Pancreas (tissue), 10 donors: ENCODE results near the gene PALLD. TPM values are rescaled to one million over a fixed set of nuclear protein-coding genes. Genes with fewer than 3 reads are reported as not detected.

Source experiments
- ATAC-seq, 4 donors: fragments of 200-7000 bp; cut with Tn5 transposase; one replicate each; pipeline versions ENCODE4 v1.8.0 to v1.9.1; 2020; ENCODE audit warnings: mild to moderate bottlenecking in 4 of 4, moderate library complexity in 4 of 4
- DNase-seq, 6 donors: peaks; one replicate each; pipeline ENCODE4 v3.0.0-alpha.2; 2020
- FAIRE-seq: peaks from 2 replicates; lab custom pipeline; 2012; peaks lifted over from hg19 to GRCh38; lab: Jason Lieb, UNC
- H3K27ac ChIP-seq, 4 donors: fragments of 200-600 bp; sonication (generic); 1 replicate in 3 of 4; 2 replicates in 1 of 4; pipeline versions ENCODE4 v1.5.0 to v1.8.0; 2020
- H3K27me3 ChIP-seq, 4 donors: fragments of 200-600 bp; one replicate each; pipeline ENCODE4 v1.8.0; 2021
- H3K36me3 ChIP-seq, 3 donors: fragments of 200-600 bp; sonication (generic) in 1 of 3; one replicate each; pipeline versions ENCODE4 v1.5.0 to v1.8.0; 2020 to 2021
- H3K4me1 ChIP-seq, 3 donors: fragments of 200-600 bp; one replicate each; pipeline ENCODE4 v1.8.0; 2021
- H3K4me3 ChIP-seq, 4 donors: fragments of 200-600 bp; sonication (generic) in 2 of 4; one replicate each; pipeline versions ENCODE4 v1.5.0 to v1.8.0; 2020 to 2021
- H3K9me3 ChIP-seq, 4 donors: fragments of 200-600 bp; one replicate each; pipeline ENCODE4 v1.8.0; 2021
- CTCF ChIP-seq, 4 donors: fragments of 200-600 bp; sonication (generic) in 3 of 4; IDR thresholded peaks; one replicate each; pipeline versions ENCODE4 v1.5.0 to v1.8.0; 2021; ENCODE audit warnings: antibody characterized with exemption in 4 of 4
- WGBS, 2 donors: extraction: QIAGEN DNeasy Blood & Tissue Kit; methylation state at CpG; one replicate each; pipeline ENCODE4 v1.1.7; 2013; 5-methylcytosine and 5-hydroxymethylcytosine counted together
- intact Hi-C, 3 donors: fragments of 100-400 bp; cut with DNase I; formaldehyde crosslinking; loops; one replicate each; pipeline versions ENCODE4 v1.11.1 to v1.14.2; 2022
- polyA plus RNA-seq, 2 donors: library from polyadenylated mRNA; stranded (reverse); fragments of 200-250 nt; gene quantifications; one replicate each; pipeline ENCODE4 v1.2.3, GENCODE V29; 2013
- total RNA-seq, 6 donors: library from RNA; stranded (reverse); fragmentation: NEBNext Ultra II Directional in 4 of 6; extraction: Animal tissue kit (Norgen Biotek cat#: 25700) in 4 of 6; gene quantifications; one replicate each; pipeline versions ENCODE4 v1.2.1 to v1.2.4, GENCODE V29; 2021 to 2023
- donor health status: healthy with polysubstance abuse.
- donor health status: DM: no; HTN: no; CAD: no; lungs with moderate emphysema.
- donor health status: DM: no; HTN: no; CAD: no.
- donor health status: control.
- donor health status: control.
- donor health status: Bipolar disorder and iron deficiency.
- donor health status: DM: yes; HTN: yes; CAD: no.
- donor health status: DM: no; HTN: no; CAD: no.
- donor health status: DM: no; HTN: no; CAD: no.
- donor health status: DM: yes; HTN: yes; CAD: no.

Gene PALLD
- total and polyA plus RNA-seq, 8 donors: 4.4 to 44.2 (median 14.1) TPM

DNA sequence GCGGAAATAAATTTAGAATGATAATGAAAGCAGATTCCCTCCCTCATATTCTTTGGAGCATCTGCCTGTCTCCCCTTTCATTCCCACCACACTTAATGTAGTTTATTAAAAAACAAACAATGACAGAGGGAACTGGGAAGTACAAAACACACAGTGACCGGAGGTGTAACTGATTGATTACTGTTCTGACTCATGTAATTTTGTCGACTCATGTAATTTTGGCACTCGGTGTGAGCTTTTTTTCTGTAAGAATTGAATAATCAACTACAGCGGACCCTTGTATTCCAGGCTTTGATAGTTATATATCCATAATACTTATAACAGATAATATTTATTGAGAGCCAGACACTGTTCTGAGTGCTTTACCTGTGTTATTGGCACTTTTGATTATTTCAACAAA, 110.4 kb downstream of the PALLD start:
- intact Hi-C loops: no loop called here
- WGBS, 2 donors: 60 to 72% methylated on average over 5 of the region's 5 CpGs
- no peak for TF ChIP-seq CTCF (IDR thresholded peaks at IDR 0.05)
- Histone ChIP-seq H3K36me3 (no peaks in the 10 kb centered on the region), H3K4me1 (no peaks in the 10 kb centered on the region), H3K27ac (no peak overlapping the region), H3K9me3 (no peaks in the 10 kb centered on the region), H3K27me3 (no peaks in the 10 kb centered on the region), H3K4me3 (no peak overlapping the region)
- DNase-seq (no peak), FAIRE-seq (no peak), ATAC-seq (no peak)

- no peak for TF ChIP-seq CTCF (IDR thresholded peaks at IDR 0.05)
- H3K9me3 ChIP-seq: no peaks in the 10 kb centered on the region
- no peak for DNase-seq
- H3K27me3 ChIP-seq: no peaks in the 10 kb centered on the region
- FAIRE-seq: no peak
- H3K4me3 ChIP-seq: no peak overlapping the region
- intact Hi-C loops: no loop called here
- no peak overlapping the region for H3K27ac ChIP-seq
- ATAC-seq: no peak
- 57 to 63% methylated on average over 4 of the region's 4 CpGs for WGBS, 2 donors
- no peaks in the 10 kb centered on the region for H3K36me3 ChIP-seq
- no peaks in the 10 kb centered on the region for H3K4me1 ChIP-seq
Observed at GRCh38 chr4:168608771-168609170, 111.9 kb downstream of the PALLD start.

DNA sequence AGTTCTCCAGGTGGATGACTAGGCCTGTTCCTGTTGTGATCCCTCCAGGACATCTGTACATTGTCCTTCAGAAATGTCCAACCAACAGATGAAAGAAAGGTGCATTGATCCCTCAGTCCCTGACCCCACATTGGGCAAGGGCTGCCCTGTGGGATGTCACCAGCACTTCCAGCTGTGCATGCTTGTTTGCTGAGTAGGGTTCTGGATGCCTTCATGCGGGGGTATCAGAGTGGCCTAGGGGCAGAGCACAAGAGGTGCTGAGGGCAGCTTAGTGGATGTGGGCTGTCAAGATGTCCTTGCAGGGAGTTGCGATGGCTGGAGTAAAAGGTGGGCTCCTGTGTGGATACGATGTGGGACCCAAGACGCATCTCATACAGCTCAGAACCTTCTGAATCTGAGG, 112.5 kb downstream of the PALLD start:
- Histone ChIP-seq H3K27ac (no peak overlapping the region), H3K36me3 (no peaks in the 10 kb centered on the region), H3K9me3 (no peaks in the 10 kb centered on the region), H3K27me3 (no peaks in the 10 kb centered on the region), H3K4me3 (no peak overlapping the region), H3K4me1 (no peaks in the 10 kb centered on the region)
- WGBS, 2 donors: 76 to 87% methylated on average over 4 of the region's 4 CpGs
- no peak for TF ChIP-seq CTCF (IDR thresholded peaks at IDR 0.05)
- DNase-seq (no peak), ATAC-seq (no peak), FAIRE-seq (no peak)
- intact Hi-C loops: no loop called here

DNA sequence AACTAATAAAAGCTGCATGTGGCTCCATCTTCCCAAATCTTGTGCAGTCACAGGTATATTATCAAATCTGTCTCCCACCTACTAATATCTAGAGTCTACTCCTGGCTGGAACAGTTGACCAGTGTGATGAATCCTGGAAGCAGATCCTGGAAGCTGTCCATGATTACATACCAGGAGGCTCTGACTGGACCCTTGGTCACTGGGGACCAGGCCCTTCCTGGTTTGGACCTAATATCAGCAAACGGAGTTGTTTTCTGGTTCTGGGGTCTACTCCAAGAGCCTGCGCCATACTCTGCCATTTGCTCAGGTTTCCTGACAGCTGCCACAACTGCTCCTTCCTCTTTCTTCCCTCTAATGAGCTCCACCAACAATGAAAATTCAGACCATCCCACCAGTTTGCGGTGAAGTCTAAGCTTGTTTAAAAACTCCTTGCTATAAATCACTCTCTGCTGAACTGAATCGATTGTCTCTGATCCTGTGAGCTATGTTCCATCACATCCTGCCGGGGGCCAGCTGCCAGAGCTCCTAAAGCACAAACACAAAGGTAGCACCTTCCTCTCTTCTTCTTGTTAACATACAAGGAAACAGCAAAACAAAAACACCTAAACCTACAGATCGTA, 114.2 kb downstream of the PALLD start:
- Histone ChIP-seq H3K27ac (no peak overlapping the region), H3K27me3 (no peaks in the 10 kb centered on the region), H3K36me3 (no peaks in the 10 kb centered on the region), H3K4me1 (no peaks in the 10 kb centered on the region), H3K4me3 (no peak overlapping the region), H3K9me3 (no peaks in the 10 kb centered on the region)
- no peak for DNase-seq
- no peak for FAIRE-seq
- no peak for ATAC-seq
- intact Hi-C loops: no loop called here
- no peak for TF ChIP-seq CTCF (IDR thresholded peaks at IDR 0.05)
- WGBS, 2 donors: 56 to 66% methylated on average over 6 of the region's 6 CpGs

DNA sequence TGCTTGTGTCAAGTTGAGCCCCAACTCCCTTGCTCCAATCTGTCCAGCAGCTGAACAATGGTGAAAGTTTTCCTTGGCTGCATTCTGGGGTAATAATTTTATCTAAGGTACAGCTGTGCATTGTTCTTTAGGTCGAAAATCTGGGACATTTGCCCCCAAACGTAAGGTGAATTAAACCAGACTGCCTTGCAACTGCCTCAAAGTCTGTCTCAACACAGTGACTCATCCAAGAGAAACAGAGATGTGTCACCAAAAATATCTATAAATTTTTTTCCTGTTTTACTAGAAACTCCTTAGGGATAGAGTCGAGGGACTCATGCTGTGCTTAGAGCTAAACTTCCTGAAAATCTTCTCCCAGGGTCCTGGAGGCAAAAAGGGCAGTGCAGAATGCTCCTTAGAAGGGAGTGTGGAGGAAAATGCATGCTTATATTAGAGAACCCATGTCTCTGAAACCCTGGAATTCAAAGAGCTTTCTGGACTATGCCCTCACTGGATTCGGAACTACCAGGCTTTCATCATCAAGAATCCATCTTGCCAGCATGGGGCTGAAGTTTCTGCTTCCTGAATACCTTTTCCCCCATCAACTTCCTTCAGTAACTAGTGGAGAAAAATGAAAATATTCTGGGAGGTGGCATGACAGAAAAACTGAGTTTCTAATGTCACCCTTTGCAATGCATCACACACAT, 115.7 kb downstream of the PALLD start:
- no peaks in the 10 kb centered on the region for H3K36me3 ChIP-seq
- no peak for FAIRE-seq
- H3K27ac ChIP-seq: no peak overlapping the region
- H3K4me3 ChIP-seq: no peak overlapping the region
- no peak for DNase-seq
- H3K27me3 ChIP-seq: no peaks in the 10 kb centered on the region
- intact Hi-C loops: no loop called here
- TF ChIP-seq CTCF (IDR thresholded peaks at IDR 0.05): no peak
- no peaks in the 10 kb centered on the region for H3K4me1 ChIP-seq
- ATAC-seq: no peak
- H3K9me3 ChIP-seq: no peaks in the 10 kb centered on the region
- WGBS, 2 donors: 38 to 52% methylated on average over 4 of the region's 4 CpGs
